IMR-90 (cell line): ENCODE data around the gene ROBO1. TPM values are rescaled to one million over a fixed set of nuclear protein-coding genes. Genes with fewer than 3 reads are reported as not detected.

Experiments
- ATAC-seq: fragments of 200-7000 bp; cut with Tn5 transposase; 2 replicates; pipeline ENCODE4 v1.9.1; 2020; ENCODE audit warnings: low read depth, mild to moderate bottlenecking, moderate library complexity
- BruUV-seq: library from RNA; stranded (reverse); fragments of 400-500 nt; replicated peaks from 2 replicates; lab custom pipeline; 2021; lab: Mats Ljungman, UMichigan
- CTCF ChIA-PET: fragments of 300-600 bp; formaldehyde crosslinking; extraction: SDS; loops from one replicate; lab custom pipeline; 2021; ENCODE audit warnings: antibody characterized with exemption; lab: Yijun Ruan, JAX
- POLR2A ChIA-PET: fragments of 300-600 bp; sonication (Branson Sonifier 250); formaldehyde crosslinking; loops from one replicate; lab custom pipeline; 2022; ENCODE audit warnings: antibody characterized with exemption; ENCODE audit not compliant: unreplicated experiment; lab: Charles Lee
- DNase-seq: peaks from one replicate; pipeline ENCODE4 v3.0.0; 2013
- H2AFZ ChIP-seq: replicated peaks from 2 replicates; pipeline ENCODE3; 2013; ENCODE audit warnings: low read length, mild to moderate bottlenecking; ENCODE audit not compliant: poor library complexity
- H2AK5ac ChIP-seq: 2 replicates; pipeline ENCODE4 v1.6.1; 2013; ENCODE audit warnings: low read depth, low read length, inconsistent platforms
- H2AK9ac ChIP-seq: replicated peaks from 2 replicates; pipeline ENCODE3; 2013; ENCODE audit warnings: mild to moderate bottlenecking, low read depth, low read length, moderate library complexity; ENCODE audit not compliant: poor library complexity
- H2BK120ac ChIP-seq: 2 replicates; pipeline ENCODE4 v1.6.1; 2013; ENCODE audit warnings: low read depth, low read length, inconsistent platforms
- H2BK15ac ChIP-seq: 3 replicates; pipeline ENCODE4 v1.6.1; 2013; ENCODE audit warnings: low read depth, low read length, inconsistent platforms
- H2BK20ac ChIP-seq: 2 replicates; pipeline ENCODE4 v1.6.1; 2013; ENCODE audit warnings: low read depth, mild to moderate bottlenecking, inconsistent platforms, low read length, moderate library complexity
- H2BK5ac ChIP-seq: 2 replicates; pipeline ENCODE4 v1.6.1; 2013; ENCODE audit warnings: mild to moderate bottlenecking, low read depth, low read length, inconsistent platforms; ENCODE audit not compliant: poor library complexity, severe bottlenecking
- H3K14ac ChIP-seq: replicated peaks from 2 replicates; pipeline ENCODE4 v1.6.1; 2013; ENCODE audit warnings: low read depth, low read length, inconsistent platforms
- H3K18ac ChIP-seq: 2 replicates; pipeline ENCODE4 v1.6.1; 2013; ENCODE audit warnings: low read depth, low read length, control low read depth
- H3K23ac ChIP-seq: 2 replicates; pipeline ENCODE4 v1.6.1; 2013; ENCODE audit warnings: low read depth, low read length, inconsistent platforms
- H3K27ac ChIP-seq: 2 replicates; pipeline ENCODE4 v1.5.1; 2013; ENCODE audit warnings: mild to moderate bottlenecking, control low read depth, low read length; ENCODE audit not compliant: insufficient read depth
- H3K27me3 ChIP-seq: 2 replicates; pipeline ENCODE4 v1.6.1; 2013; ENCODE audit warnings: low read length; ENCODE audit not compliant: control insufficient read depth, insufficient read depth
- H3K36me3 ChIP-seq: 2 replicates; pipeline ENCODE4 v1.6.1; 2013; ENCODE audit warnings: low read length, mixed read lengths; ENCODE audit not compliant: control insufficient read depth, insufficient read depth
- H3K4ac ChIP-seq: 2 replicates; pipeline ENCODE4 v1.6.1; 2013; ENCODE audit warnings: low read depth, low read length, inconsistent platforms
- H3K4me1 ChIP-seq: 2 replicates; pipeline ENCODE4 v1.6.1; 2013; ENCODE audit warnings: low read length, mixed read lengths; ENCODE audit not compliant: control insufficient read depth, insufficient read depth
- H3K4me2 ChIP-seq: 2 replicates; pipeline ENCODE4 v1.6.1; 2013; ENCODE audit warnings: low read depth, mild to moderate bottlenecking, control low read depth, low read length, moderate library complexity
- H3K4me3 ChIP-seq: 2 replicates; pipeline ENCODE4 v1.5.1; 2013; ENCODE audit warnings: low read depth, mild to moderate bottlenecking, control low read depth, low read length, moderate library complexity; ENCODE audit not compliant: insufficient read depth
- H3K56ac ChIP-seq: 2 replicates; pipeline ENCODE4 v1.6.1; 2013; ENCODE audit warnings: low read length, inconsistent platforms; ENCODE audit not compliant: insufficient read depth; ENCODE audit errors: extremely low read depth
- H3K79me1 ChIP-seq, 2 experiments: 2 replicates each; pipeline ENCODE4 v1.6.1; 2013; ENCODE audit warnings: low read length in 2 of 2, inconsistent platforms in 1 of 2, low read depth in 1 of 2
- H3K9ac ChIP-seq: 2 replicates; pipeline ENCODE4 v1.6.1; 2013; ENCODE audit warnings: low read depth, low read length, control low read depth
- H3K9me1 ChIP-seq: 2 replicates; pipeline ENCODE4 v1.6.1; 2013; ENCODE audit warnings: low read length, inconsistent platforms; ENCODE audit not compliant: insufficient read depth
- H3K9me3 ChIP-seq: 2 replicates; pipeline ENCODE4 v1.6.1; 2013; ENCODE audit warnings: low read length; ENCODE audit not compliant: control insufficient read depth, insufficient read depth
- H4K20me1 ChIP-seq: 2 replicates; pipeline ENCODE4 v1.6.1; 2013; ENCODE audit warnings: low read length, inconsistent platforms; ENCODE audit not compliant: insufficient read depth
- H4K5ac ChIP-seq: 2 replicates; pipeline ENCODE4 v1.6.1; 2013; ENCODE audit warnings: mild to moderate bottlenecking, low read depth, low read length, control low read depth
- H4K8ac ChIP-seq, 2 experiments: 2 replicates each; pipeline ENCODE4 v1.6.1; 2013; ENCODE audit warnings: low read depth in 2 of 2, low read length in 2 of 2, control low read depth in 1 of 2, inconsistent platforms in 1 of 2
- H4K91ac ChIP-seq: 2 replicates; pipeline ENCODE4 v1.6.1; 2013; ENCODE audit warnings: low read depth, low read length, inconsistent platforms; ENCODE audit not compliant: insufficient read depth
- BHLHE40 ChIP-seq: fragments of 150-350 bp; IDR thresholded peaks from 2 replicates; pipeline ENCODE4 v1.6.1; 2016; ENCODE audit warnings: mild to moderate bottlenecking, low read depth, low read length
- CEBPB ChIP-seq: IDR thresholded peaks from 2 replicates; pipeline ENCODE4 v1.6.1; 2012; ENCODE audit warnings: low read depth, low read length, improper control_type of control experiment
- CHD1 ChIP-seq: IDR thresholded peaks from 2 replicates; pipeline ENCODE4 v1.6.1; 2012; ENCODE audit warnings: low read depth, low read length, improper control_type of control experiment
- FOS ChIP-seq: fragments of 150-350 bp; IDR thresholded peaks from 2 replicates; pipeline ENCODE4 v1.6.1; 2016; ENCODE audit warnings: low read depth, low read length
- MAFK ChIP-seq: IDR thresholded peaks from 2 replicates; pipeline ENCODE4 v1.6.1; 2012; ENCODE audit warnings: low read depth, low read length, improper control_type of control experiment
- MAZ ChIP-seq: IDR thresholded peaks from 2 replicates; pipeline ENCODE4 v1.6.1; 2012; ENCODE audit warnings: low read depth, mild to moderate bottlenecking, low read length, improper control_type of control experiment, moderate library complexity, borderline replicate concordance
- NFE2L2 ChIP-seq: fragments of 150-350 bp; IDR thresholded peaks from 2 replicates; pipeline ENCODE4 v1.6.1; 2016; ENCODE audit warnings: low read depth, mild to moderate bottlenecking, low read length
- RCOR1 ChIP-seq: IDR thresholded peaks from 2 replicates; pipeline ENCODE4 v1.6.1; 2012; ENCODE audit warnings: mild to moderate bottlenecking, low read length, improper control_type of control experiment; ENCODE audit not compliant: insufficient replicate concordance
- USF2 ChIP-seq: fragments of 150-350 bp; IDR thresholded peaks from 2 replicates; pipeline ENCODE4 v1.6.1; 2017; ENCODE audit warnings: mild to moderate bottlenecking, antibody characterized with exemption, low read length, low read depth
- WGBS, 2 experiments: methylation state at CpG; one replicate each; pipeline versions ENCODE4 v1.1.5 to v1.1.7; 2013; ENCODE audit warnings: missing lambda C conversion rate in 2 of 2; ENCODE audit not compliant: insufficient read length in 1 of 2; ENCODE audit errors: extremely low coverage in 2 of 2; 5-methylcytosine and 5-hydroxymethylcytosine counted together
- dilution Hi-C: fragments of 300-500 bp; cut with HindIII; formaldehyde crosslinking; loops from one replicate; pipeline ENCODE4 v1.14.3; 2018; ENCODE audit warnings: low sequenced_read_pairs; ENCODE audit not compliant: unreplicated experiment
- in situ Hi-C: fragments of 300-500 bp; cut with MboI; formaldehyde crosslinking; loops from 3 replicates; pipeline ENCODE4 v1.14.3; 2019; ENCODE audit warnings: low sequenced_read_pairs, inconsistent platforms, mixed read lengths
- intact Hi-C: fragments of 100-400 bp; cut with micrococcal nuclease; formaldehyde crosslinking; loops from 2 replicates; pipeline ENCODE4 v1.10.0; 2022
- polyA plus RNA-seq, 3 experiments: library from polyadenylated mRNA; depleted of rRNA; stranded (reverse); fragments of >200 nt; gene quantifications; 2 replicates each; pipeline ENCODE4 v1.2.3, GENCODE V29; 2012; ENCODE audit warnings: low replicate concordance in 1 of 3
- total RNA-seq: library from RNA; depleted of rRNA; stranded (reverse); fragments of >200 nt; gene quantifications from 2 replicates; pipeline ENCODE4 v1.2.3, GENCODE V29; 2012
- TF ChIP-seq, protein P1 (sequence below): fragments of 150-350 bp; IDR thresholded peaks from 2 replicates; pipeline ENCODE4 v1.6.1; 2016; ENCODE audit warnings: low read depth, mild to moderate bottlenecking, low read length, moderate library complexity, borderline replicate concordance

Gene ROBO1
- total and polyA plus RNA-seq, 2 of the 4 experiments (the other 2 are of a cell fraction), result 24.1 to 53.9 TPM

GRCh38 chr3:78917536-78917935 lies 850.3 kb downstream of the ROBO1 start:
- no peaks in the 10 kb centered on the region for H3K9me3 ChIP-seq
- H3K4me3 ChIP-seq, result no peak overlapping the region
- H2BK5ac ChIP-seq, result no peak overlapping the region
- no peak overlapping the region for H3K4me2 ChIP-seq
- no peak overlapping the region for H3K56ac ChIP-seq
- no TSS peak for BruUV-seq
- H3K4me1 ChIP-seq, result peaks cover 3% of the 10 kb centered on the region; the same call in 1 of the 2 replicates
- H3K4ac ChIP-seq, result no peak overlapping the region
- H3K9ac ChIP-seq, result no peak overlapping the region
- no peak overlapping the region for H4K5ac ChIP-seq
- H2AFZ ChIP-seq, result no peak overlapping the region
- in situ Hi-C loops, result no loop called here
- no peak overlapping the region; the same call in 1 of the 2 replicates for H2BK20ac ChIP-seq
- no peak overlapping the region for H3K27ac ChIP-seq
- ATAC-seq, result no peak
- H2BK15ac ChIP-seq, result no peak overlapping the region
- dilution Hi-C loops, result no loop called here
- no peak for DNase-seq
- H4K91ac ChIP-seq, result no peak overlapping the region
- H3K9me1 ChIP-seq, result peaks cover 4% of the 10 kb centered on the region; the same call in 1 of the 2 replicates
- H3K79me1 ChIP-seq, result peaks cover 0 to 13% of the 10 kb centered on the region in 2 experiments; a peak in 2 of 4 replicates
- WGBS, 2 experiments, result no CpG with 5 or more reads among the region's 2 CpGs
- H4K20me1 ChIP-seq, result no peaks in the 10 kb centered on the region
- no peak overlapping the region for H3K23ac ChIP-seq
- H3K18ac ChIP-seq, result no peak overlapping the region
- TF ChIP-seq MAFK (no peak), CEBPB (no peak), CHD1 (no peak), MAZ (no peak), RCOR1 (no peak), BHLHE40 (no peak), USF2 (no peak), FOS (no peak), NFE2L2 (no peak)
- TF ChIP-seq, protein P1, sequence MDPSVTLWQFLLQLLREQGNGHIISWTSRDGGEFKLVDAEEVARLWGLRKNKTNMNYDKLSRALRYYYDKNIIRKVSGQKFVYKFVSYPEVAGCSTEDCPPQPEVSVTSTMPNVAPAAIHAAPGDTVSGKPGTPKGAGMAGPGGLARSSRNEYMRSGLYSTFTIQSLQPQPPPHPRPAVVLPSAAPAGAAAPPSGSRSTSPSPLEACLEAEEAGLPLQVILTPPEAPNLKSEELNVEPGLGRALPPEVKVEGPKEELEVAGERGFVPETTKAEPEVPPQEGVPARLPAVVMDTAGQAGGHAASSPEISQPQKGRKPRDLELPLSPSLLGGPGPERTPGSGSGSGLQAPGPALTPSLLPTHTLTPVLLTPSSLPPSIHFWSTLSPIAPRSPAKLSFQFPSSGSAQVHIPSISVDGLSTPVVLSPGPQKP, result no peak
- no peak overlapping the region; the same call in 1 of the 2 replicates for H2BK120ac ChIP-seq
- H3K27me3 ChIP-seq, result no peaks in the 10 kb centered on the region
- H2AK9ac ChIP-seq, result no peak overlapping the region
- H3K14ac ChIP-seq, result no peak overlapping the region
- ChIA-PET CTCF (no interaction called here), POLR2A (no interaction called here)
- intact Hi-C loops, result no loop called here
- H2AK5ac ChIP-seq, result no peak overlapping the region
- H3K36me3 ChIP-seq, result no peaks in the 10 kb centered on the region
- no peak overlapping the region; a peak in 1 of 4 replicates for H4K8ac ChIP-seq
